Measurements from ENCODE around the gene NRTN. TPM values are rescaled to one million over a fixed set of nuclear protein-coding genes. Genes with fewer than 3 reads are reported as not detected.

The NRTN gene
- total RNA-seq, 2 donors from 2014 or later: 24.1 to 70.9 TPM

DNA sequence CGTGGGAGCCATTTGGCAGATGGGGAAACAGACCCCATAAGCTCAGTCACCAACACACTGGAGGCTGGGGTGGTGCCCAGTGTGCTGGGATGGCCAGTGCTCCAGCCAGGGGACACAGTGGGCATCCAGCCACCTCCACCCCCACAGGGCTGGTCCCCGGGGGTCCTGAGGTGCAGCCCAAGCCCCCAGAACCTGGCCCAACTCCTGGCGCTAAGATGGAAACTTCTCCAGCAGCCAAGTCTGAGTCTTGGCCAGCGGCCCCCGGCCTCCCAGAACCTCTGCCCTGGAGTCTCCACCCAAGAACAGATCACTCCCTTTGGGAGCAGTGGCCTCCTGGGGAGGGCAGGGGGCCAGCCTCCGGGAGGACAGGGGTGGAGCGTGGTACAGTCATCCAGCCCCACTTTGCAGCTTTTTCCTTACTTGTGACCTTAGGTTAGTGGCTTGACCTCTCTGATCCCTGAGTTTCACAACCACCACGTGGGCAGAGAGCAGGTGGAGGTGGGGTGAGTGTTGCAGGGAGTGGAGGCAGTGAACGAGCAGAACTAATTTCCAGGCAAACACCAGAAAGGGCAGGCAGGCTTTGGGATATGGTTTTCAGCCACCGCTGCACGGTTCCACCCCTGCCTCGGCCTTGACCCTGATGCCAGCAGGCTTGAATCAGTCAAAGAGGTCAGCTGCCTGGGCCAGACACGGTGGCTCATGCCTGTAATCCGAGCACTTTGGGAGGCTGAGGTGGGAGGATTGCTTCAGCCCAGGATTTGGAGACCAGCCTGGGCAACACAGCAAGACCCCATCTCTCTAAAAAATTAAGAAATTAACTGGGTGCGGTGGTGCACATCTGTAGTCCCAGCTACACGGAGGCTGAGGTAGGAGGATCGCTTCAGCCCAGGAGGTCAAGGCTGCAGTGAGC is 4.3 kb upstream of the NRTN start:
- WGBS, 2 donors: 59 to 64% methylated on average over 7 to 17 of the region's 17 CpGs
- Histone ChIP-seq H3K27ac (peak overlapping the region; percentile 33 to 78 (median 66)), H3K9me3 (no peaks in the 10 kb centered on the region), H3K4me3 (no peak overlapping the region), H3K36me3 (replicated peaks in 1 of 2; ENCODE audit: insufficient read depth in 1 of 2, low read depth in 2 of 2) (no peaks in the 10 kb centered on the region), H3K27me3 (no peaks in the 10 kb centered on the region), H3K4me1 (peaks cover 62% of the 10 kb centered on the region)
- TF ChIP-seq POLR2A (IDR thresholded peaks at IDR 0.05): no peak
- TF ChIP-seq, protein P1, sequence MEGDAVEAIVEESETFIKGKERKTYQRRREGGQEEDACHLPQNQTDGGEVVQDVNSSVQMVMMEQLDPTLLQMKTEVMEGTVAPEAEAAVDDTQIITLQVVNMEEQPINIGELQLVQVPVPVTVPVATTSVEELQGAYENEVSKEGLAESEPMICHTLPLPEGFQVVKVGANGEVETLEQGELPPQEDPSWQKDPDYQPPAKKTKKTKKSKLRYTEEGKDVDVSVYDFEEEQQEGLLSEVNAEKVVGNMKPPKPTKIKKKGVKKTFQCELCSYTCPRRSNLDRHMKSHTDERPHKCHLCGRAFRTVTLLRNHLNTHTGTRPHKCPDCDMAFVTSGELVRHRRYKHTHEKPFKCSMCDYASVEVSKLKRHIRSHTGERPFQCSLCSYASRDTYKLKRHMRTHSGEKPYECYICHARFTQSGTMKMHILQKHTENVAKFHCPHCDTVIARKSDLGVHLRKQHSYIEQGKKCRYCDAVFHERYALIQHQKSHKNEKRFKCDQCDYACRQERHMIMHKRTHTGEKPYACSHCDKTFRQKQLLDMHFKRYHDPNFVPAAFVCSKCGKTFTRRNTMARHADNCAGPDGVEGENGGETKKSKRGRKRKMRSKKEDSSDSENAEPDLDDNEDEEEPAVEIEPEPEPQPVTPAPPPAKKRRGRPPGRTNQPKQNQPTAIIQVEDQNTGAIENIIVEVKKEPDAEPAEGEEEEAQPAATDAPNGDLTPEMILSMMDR (IDR thresholded peaks at IDR 0.05): no peak
- DNase-seq (peak in 1 of 4 donors; percentile 52), ATAC-seq (no peak)
- intact Hi-C loops (cut with DNase I): no loop called here

DNA sequence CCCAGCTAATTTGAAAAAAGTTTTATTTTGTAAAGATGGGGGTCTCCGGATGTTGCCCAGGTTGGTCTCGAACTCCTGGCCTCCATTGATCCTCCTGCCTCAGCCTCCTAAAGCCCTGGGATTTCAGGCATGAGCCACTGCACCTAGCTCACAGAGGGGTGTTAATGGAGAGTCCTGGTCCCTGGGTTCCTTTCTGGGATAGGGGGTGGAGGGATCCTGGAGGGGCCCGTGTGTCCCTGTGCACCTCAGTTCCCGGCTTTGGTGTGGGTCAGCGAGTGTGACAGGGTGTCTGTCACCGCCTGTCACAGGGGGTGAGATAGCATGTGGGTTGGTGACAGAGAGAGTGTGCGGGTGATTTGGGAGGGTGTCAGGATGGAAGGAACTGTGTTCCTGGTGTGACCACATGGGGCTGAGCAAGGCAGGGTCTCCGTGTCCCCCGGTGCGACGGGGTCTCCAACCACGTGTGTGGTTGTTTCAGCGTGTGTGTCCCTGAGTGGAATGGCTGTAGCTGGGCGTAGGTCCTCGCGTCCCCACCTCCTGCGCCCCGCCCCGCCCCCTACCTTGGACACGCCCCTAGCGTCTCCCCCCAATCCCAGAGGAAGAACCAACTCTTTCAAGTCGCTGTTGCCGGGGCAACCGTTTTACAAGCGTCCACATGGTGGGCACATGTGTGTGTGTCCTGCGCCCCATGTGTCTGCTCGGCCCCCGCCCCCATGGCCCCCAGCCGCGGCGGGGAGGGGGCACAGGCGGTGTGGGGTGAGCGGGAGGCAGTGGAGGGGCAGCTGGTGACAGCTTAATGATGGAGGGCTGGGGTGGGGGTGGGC is 2.9 kb upstream of the NRTN start:
- H3K9me3 ChIP-seq: no peaks in the 10 kb centered on the region
- ATAC-seq (no peak), DNase-seq (no peak)
- peaks cover 72% of the 10 kb centered on the region for H3K4me1 ChIP-seq
- intact Hi-C loops (cut with DNase I): no loop called here
- H3K27me3 ChIP-seq: no peaks in the 10 kb centered on the region
- no peaks in the 10 kb centered on the region for H3K36me3 ChIP-seq (replicated peaks in 1 of 2; ENCODE audit: insufficient read depth in 1 of 2, low read depth in 2 of 2)
- WGBS, 2 donors: 42 to 73% methylated on average over 16 to 33 of the region's 33 CpGs
- H3K27ac ChIP-seq: no peak overlapping the region
- no peak overlapping the region for H3K4me3 ChIP-seq
- TF ChIP-seq, protein P1 (IDR thresholded peaks at IDR 0.05): no peak
- TF ChIP-seq POLR2A (IDR thresholded peaks at IDR 0.05): no peak

DNA sequence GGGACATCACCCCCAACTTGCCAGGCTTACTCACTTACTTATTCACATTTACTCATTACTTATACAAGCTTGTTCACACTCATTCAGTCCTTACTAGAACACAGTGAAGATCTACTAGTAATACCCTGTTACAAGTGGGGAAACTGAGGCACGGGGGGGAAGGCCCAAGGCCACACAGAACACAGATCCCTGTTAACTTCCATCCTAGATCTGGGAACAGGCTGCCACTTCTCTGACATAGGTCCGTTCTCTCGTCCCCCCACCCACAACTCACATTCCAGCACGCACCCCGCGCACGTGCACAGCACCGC is 1.5 kb upstream of the NRTN start:
- H3K9me3 ChIP-seq: no peaks in the 10 kb centered on the region
- DNase-seq: no peak
- H3K4me3 ChIP-seq: no peak overlapping the region
- TF ChIP-seq POLR2A (IDR thresholded peaks at IDR 0.05): no peak
- TF ChIP-seq, protein P1 (IDR thresholded peaks at IDR 0.05): no peak
- H3K4me1 ChIP-seq: peaks cover 64% of the 10 kb centered on the region
- no peaks in the 10 kb centered on the region for H3K36me3 ChIP-seq (replicated peaks in 1 of 2; ENCODE audit: insufficient read depth in 1 of 2, low read depth in 2 of 2)
- ATAC-seq: no peak
- intact Hi-C loops (cut with DNase I): no loop called here
- 0 to 13% methylated on average over 1 to 8 of the region's 8 CpGs for WGBS, 2 donors
- H3K27ac ChIP-seq: peak overlapping the region in 3 of 4 donors; percentile 50 to 86 (median 75)
- H3K27me3 ChIP-seq: no peaks in the 10 kb centered on the region

DNA sequence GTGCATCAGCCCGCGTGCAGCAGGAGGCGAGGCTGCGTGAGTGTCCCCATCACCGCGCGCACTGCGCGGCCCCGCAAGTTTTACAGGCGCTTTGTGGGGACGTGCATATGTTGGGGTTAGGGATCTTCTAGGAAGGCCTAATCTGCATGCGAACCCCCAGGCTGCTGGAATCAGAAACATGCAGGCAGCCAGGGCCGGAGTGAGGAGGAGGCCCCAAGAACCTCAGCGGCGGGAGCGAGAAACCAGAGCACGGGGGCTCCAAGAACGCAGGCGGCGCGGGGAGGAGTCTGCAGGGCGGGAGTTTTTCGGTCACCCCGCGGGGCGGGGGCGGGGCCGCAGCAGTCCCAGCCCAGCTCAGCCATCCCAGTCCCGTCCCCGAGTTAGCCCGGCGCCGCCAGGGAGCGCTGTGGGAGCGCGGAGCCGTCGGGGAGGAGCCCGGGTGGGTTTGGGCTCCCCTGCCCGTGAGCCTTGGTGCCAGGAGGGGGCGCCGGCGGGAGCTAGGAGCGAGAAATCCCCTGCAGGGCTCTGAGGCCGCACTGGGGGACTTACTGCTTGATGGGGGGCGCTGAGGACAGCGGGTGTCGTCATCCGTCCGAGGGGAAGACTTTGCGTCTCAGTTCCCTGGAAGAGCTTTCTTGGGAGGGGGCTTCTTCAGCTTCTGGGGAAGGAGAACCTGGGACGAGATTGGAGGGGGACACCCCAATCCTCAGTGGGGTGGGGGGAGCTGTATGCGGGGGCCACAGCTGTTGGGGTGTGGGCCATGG is 933 bp upstream of the NRTN start:
- no peaks in the 10 kb centered on the region for H3K36me3 ChIP-seq (replicated peaks in 1 of 2; ENCODE audit: insufficient read depth in 1 of 2, low read depth in 2 of 2)
- ATAC-seq (peak; percentile 83), DNase-seq (peak; percentile 93 to 96 (median 95))
- no peaks in the 10 kb centered on the region for H3K27me3 ChIP-seq
- H3K27ac ChIP-seq: peak overlapping the region; percentile 59 to 86 (median 68)
- H3K4me3 ChIP-seq: no peak overlapping the region
- 1 to 3% methylated on average over 9 to 51 of the region's 54 CpGs for WGBS, 2 donors
- H3K9me3 ChIP-seq: no peaks in the 10 kb centered on the region
- TF ChIP-seq, protein P1 (IDR thresholded peaks at IDR 0.05): peak; percentile 96 to 100 (median 99)
- peak in 2 of 3 donors; percentile 19 to 26 for TF ChIP-seq POLR2A (IDR thresholded peaks at IDR 0.05)
- peaks cover 58% of the 10 kb centered on the region for H3K4me1 ChIP-seq
- intact Hi-C loops (cut with DNase I): no loop called here

All from body of pancreas (tissue), 4 donors.